Breast epithelium (tissue), 4 donors: ENCODE results near the gene PTPRF. TPM values are rescaled to one million over a fixed set of nuclear protein-coding genes. Genes with fewer than 3 reads are reported as not detected.

Experiments
- DNase-seq, 2 donors: peaks; one replicate each; pipeline ENCODE4 v3.0.0-alpha.2; 2019; ENCODE audit warnings: low spot score in 2 of 2
- H3K27ac ChIP-seq, 2 donors: fragments of 200-600 bp; sonication (generic) in 1 of 2; one replicate each; pipeline ENCODE4 v1.5.1; 2016 to 2019; ENCODE audit warnings: mild to moderate bottlenecking in 1 of 2
- H3K27me3 ChIP-seq, 2 donors: fragments of 200-600 bp; sonication (generic) in 1 of 2; one replicate each; pipeline versions ENCODE4 v1.5.1 to v1.6.0; 2017 to 2019; ENCODE audit warnings: control low read depth in 1 of 2, mild to moderate bottlenecking in 1 of 2
- H3K36me3 ChIP-seq: fragments of 200-600 bp; one replicate; pipeline ENCODE4 v1.5.1; 2019
- H3K4me1 ChIP-seq, 2 donors: fragments of 200-600 bp; sonication (generic); one replicate each; pipeline ENCODE4 v1.5.1; 2016 to 2019; ENCODE audit warnings: control low read depth in 1 of 2
- H3K4me3 ChIP-seq, 3 donors: fragments of 200-600 bp; sonication (generic); 1 replicate in 2 of 3; 2 replicates in 1 of 3; pipeline ENCODE4 v1.5.1; 2016 to 2019; ENCODE audit warnings: mild to moderate bottlenecking in 3 of 3, moderate library complexity in 2 of 3
- H3K9me3 ChIP-seq, 2 donors: fragments of 200-600 bp; sonication (generic) in 1 of 2; one replicate each; pipeline ENCODE4 v1.5.1; 2016 to 2019; ENCODE audit warnings: control low read depth in 1 of 2
- POLR2A ChIP-seq: fragments of 450-650 bp; IDR thresholded peaks from one replicate; pipeline ENCODE4 v1.6.1; 2016; ENCODE audit warnings: antibody characterized with exemption, mild to moderate bottlenecking, moderate library complexity
- POLR2AphosphoS5 ChIP-seq, 3 donors: sonication (generic); formaldehyde crosslinking; IDR thresholded peaks; one replicate each; pipeline ENCODE4 v1.6.1; 2017; ENCODE audit warnings: antibody characterized with exemption in 3 of 3
- intact Hi-C: fragments of 100-400 bp; cut with DNase I; formaldehyde crosslinking; loops from one replicate; pipeline ENCODE4 v1.15.1; 2023; ENCODE audit warnings: low total_unique reads
- total RNA-seq, 3 donors: library from RNA; depleted of rRNA; stranded (reverse); fragments of >200 nt; gene quantifications; one replicate each; pipeline ENCODE4 v1.1.0, GENCODE V29; 2016
- TF ChIP-seq, protein P1 (sequence below), 3 donors: fragments of 450-650 bp; IDR thresholded peaks; one replicate each; pipeline ENCODE4 v1.5.1; 2016 to 2017; ENCODE audit warnings: antibody characterized with exemption in 3 of 3, mild to moderate bottlenecking in 3 of 3, moderate library complexity in 3 of 3

PTPRF gene
- total RNA-seq, 3 donors from 2014 or later: 109 to 149 (median 116) TPM

DNA sequence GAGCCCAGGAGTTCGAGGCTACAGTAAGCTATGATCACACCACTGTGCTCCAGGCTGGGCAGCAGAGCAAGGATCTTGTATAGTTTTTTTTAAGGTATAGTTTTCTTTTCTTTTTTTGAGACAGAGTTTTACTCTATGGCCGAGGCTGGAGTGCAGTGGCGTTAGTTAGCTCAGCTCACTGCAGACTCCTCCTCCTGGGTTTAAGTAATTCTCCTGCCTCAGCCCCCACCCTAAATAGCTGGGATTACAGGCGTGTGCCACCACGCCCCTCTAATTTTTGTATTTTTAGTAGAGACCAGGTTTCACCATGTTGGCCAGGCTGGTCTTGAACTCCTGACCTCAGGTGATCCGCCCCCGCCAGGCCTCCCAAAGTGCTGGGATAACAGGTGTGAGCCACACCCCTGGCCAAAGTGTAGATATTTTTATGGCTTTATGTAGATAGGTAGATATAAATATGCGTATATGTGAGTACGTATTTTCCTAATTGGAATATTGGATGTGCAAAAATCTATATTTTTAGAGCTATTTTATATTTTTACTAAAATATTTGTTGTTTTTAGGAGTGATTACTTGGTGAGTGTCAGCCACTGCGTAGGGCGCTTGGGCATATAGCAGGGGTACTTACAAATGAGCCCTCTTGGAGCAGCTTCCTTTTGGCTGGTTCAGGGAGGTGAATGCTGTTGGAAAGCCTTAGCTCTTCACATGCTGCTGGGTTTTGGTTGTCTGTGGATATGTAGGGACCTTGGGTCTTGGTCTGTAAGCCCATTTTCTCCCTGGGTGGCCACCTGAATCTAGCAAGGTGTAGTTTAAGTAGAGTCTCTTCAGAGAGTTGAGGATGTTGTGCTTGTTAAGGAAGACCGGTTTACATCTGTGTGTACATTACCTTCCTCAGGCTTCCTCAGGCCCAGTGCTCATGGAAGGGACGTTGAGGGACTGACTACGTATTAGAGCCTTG lies 128.8 kb downstream of the PTPRF start:
- Histone ChIP-seq H3K9me3 (no peaks in the 10 kb centered on the region), H3K36me3 (peaks cover 21% of the 10 kb centered on the region), H3K4me3 (no peak overlapping the region), H3K4me1 (no peaks in the 10 kb centered on the region), H3K27ac (no peak overlapping the region), H3K27me3 (no peaks in the 10 kb centered on the region)
- TF ChIP-seq POLR2AphosphoS5 (IDR thresholded peaks at IDR 0.05) (no peak), POLR2A (no peak)
- TF ChIP-seq, protein P1, sequence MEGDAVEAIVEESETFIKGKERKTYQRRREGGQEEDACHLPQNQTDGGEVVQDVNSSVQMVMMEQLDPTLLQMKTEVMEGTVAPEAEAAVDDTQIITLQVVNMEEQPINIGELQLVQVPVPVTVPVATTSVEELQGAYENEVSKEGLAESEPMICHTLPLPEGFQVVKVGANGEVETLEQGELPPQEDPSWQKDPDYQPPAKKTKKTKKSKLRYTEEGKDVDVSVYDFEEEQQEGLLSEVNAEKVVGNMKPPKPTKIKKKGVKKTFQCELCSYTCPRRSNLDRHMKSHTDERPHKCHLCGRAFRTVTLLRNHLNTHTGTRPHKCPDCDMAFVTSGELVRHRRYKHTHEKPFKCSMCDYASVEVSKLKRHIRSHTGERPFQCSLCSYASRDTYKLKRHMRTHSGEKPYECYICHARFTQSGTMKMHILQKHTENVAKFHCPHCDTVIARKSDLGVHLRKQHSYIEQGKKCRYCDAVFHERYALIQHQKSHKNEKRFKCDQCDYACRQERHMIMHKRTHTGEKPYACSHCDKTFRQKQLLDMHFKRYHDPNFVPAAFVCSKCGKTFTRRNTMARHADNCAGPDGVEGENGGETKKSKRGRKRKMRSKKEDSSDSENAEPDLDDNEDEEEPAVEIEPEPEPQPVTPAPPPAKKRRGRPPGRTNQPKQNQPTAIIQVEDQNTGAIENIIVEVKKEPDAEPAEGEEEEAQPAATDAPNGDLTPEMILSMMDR (IDR thresholded peaks at IDR 0.05): no peak
- intact Hi-C loops: no loop called here
- DNase-seq: no peak

DNA sequence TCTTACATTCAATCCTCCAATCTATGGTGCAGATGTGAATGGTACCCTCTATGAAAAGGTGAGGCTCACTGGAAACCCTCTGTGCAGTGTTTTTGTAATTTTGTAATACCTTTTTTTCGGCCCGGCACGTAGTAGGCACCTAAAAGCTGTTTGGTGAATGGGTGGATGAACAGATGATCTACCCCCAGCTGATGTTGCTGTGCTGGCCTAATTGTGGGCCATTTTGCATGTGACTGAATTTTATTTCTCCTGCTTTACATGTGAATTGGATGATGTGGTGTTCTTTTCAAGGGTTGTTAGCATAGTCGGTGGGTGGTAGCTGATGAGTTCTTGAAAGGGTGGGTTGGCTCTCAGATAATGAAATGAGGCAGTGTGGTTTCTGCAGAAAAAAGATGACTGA lies 129.7 kb downstream of the PTPRF start:
- no peak for DNase-seq
- peaks cover 21% of the 10 kb centered on the region for H3K36me3 ChIP-seq

DNA sequence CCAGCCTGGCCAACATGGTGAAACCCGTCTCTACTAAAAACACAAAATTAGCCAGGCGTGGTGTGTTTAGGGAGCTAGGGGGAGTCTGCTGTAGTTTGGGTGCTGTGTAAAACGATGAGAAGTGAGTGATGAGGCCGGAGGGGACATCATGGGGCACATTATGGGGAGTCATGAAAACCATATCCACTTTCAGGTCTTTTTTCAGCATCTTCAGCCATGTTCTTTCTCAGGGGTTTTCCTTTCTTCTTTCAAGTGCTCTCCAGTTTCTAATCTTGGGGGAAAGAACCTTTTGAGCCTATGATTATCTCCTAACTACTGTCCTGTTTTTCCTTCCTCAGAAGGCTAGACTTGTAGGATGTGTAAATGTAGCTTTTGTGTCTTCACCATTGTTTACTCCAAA lies 133.7 kb downstream of the PTPRF start:
- Histone ChIP-seq H3K27ac (no peak overlapping the region), H3K36me3 (peaks cover 25% of the 10 kb centered on the region), H3K4me3 (no peak overlapping the region), H3K9me3 (no peaks in the 10 kb centered on the region), H3K27me3 (no peaks in the 10 kb centered on the region), H3K4me1 (no peaks in the 10 kb centered on the region)
- DNase-seq: no peak
- intact Hi-C loops: no loop called here
- TF ChIP-seq POLR2AphosphoS5 (IDR thresholded peaks at IDR 0.05): no peak
- TF ChIP-seq POLR2A: no peak
- TF ChIP-seq, protein P1 (IDR thresholded peaks at IDR 0.05): no peak

More for the DNA sequence above, 129.7 kb downstream of the PTPRF start:
- H3K27me3 ChIP-seq: no peaks in the 10 kb centered on the region
- no peaks in the 10 kb centered on the region for H3K9me3 ChIP-seq
- H3K4me3 ChIP-seq: no peak overlapping the region
- TF ChIP-seq, protein P1 (IDR thresholded peaks at IDR 0.05): no peak
- no peak for TF ChIP-seq POLR2AphosphoS5 (IDR thresholded peaks at IDR 0.05)
- no peak for TF ChIP-seq POLR2A
- H3K27ac ChIP-seq: no peak overlapping the region
- H3K4me1 ChIP-seq: no peaks in the 10 kb centered on the region
- intact Hi-C loops: no loop called here

DNA sequence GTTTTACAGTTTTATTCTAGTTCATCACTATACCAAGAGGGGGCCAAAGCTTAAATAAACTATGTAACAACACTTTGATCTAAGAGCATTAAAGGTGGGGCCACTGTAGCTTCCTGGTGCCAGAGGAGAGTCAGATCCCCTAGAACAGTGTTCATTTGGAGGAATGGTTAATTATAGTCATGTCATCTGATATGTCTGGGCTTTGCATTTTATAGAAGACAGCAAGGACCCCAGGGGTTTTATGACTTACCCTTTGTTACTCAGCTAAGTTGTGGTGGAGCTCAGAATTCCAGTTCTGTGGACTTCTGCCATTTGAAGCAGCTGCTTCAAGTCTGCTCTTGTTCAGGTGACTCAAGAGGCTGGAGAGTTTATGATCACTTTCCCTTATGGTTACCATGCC lies 135.9 kb downstream of the PTPRF start:
- H3K4me3 ChIP-seq: no peak overlapping the region
- TF ChIP-seq POLR2AphosphoS5 (IDR thresholded peaks at IDR 0.05) (no peak), POLR2A (no peak)
- TF ChIP-seq, protein P1 (IDR thresholded peaks at IDR 0.05): no peak
- intact Hi-C loops: loop anchor here (5.0 kb wide), 1 partner anchor 1009 kb away; the partner anchor contains the start of gene PPIH
- H3K27me3 ChIP-seq: no peaks in the 10 kb centered on the region
- H3K9me3 ChIP-seq: no peaks in the 10 kb centered on the region
- H3K27ac ChIP-seq: peak overlapping the region in 1 of 2 donors; percentile 34
- no peaks in the 10 kb centered on the region for H3K4me1 ChIP-seq
- peaks cover 32% of the 10 kb centered on the region for H3K36me3 ChIP-seq
- no peak for DNase-seq

DNA sequence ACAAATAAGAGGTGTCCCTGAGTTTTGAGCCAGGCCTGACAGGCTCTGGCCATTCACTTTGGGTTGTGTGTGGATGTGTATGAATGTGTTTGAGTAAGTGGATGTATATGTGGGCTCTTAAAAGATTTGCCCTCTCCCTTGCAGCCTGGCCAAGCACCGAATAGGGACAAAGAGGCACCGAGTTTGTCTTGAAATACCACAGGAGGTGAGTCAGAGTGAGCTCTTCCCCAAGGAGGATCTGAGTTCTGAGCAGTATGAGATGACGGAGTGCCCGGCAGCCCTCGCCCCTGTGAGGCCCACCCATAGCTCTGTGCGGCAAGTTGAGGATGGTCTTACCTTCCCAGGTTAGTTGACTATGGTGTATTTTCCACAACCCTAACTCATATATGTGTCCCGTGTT lies 138.3 kb downstream of the PTPRF start:
- H3K36me3 ChIP-seq: peaks cover 29% of the 10 kb centered on the region
- no peaks in the 10 kb centered on the region for H3K27me3 ChIP-seq
- no peak overlapping the region for H3K27ac ChIP-seq
- no peak overlapping the region for H3K4me3 ChIP-seq
- intact Hi-C loops: loop anchor here (5.0 kb wide), 1 partner anchor 1012 kb away; the partner anchor contains the start of gene PPIH
- no peaks in the 10 kb centered on the region for H3K4me1 ChIP-seq
- DNase-seq: no peak
- TF ChIP-seq POLR2AphosphoS5 (IDR thresholded peaks at IDR 0.05): no peak
- H3K9me3 ChIP-seq: no peaks in the 10 kb centered on the region
